ENCODE results near the gene LIPM.

DNA sequence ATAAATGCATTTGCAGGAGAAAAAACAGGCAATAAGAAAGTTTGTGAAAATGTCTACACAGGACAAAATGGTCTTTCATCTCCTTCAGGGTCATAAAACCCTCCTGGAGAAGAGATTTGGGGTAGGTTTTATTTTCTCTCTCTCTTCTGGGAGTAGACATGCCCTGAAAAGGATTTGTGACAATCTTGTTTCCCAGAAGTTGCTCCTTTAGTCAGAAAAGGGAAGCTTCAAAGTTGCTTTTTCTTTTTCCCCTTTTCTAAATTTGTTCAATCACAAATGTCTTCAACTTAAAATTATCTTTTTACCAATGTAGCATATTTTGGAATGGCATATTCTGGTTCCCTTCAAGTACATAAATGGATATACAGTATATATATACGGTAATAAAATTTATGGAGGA, 58.5 kb downstream of the LIPM start:
- TF ChIP-seq, protein P1, sequence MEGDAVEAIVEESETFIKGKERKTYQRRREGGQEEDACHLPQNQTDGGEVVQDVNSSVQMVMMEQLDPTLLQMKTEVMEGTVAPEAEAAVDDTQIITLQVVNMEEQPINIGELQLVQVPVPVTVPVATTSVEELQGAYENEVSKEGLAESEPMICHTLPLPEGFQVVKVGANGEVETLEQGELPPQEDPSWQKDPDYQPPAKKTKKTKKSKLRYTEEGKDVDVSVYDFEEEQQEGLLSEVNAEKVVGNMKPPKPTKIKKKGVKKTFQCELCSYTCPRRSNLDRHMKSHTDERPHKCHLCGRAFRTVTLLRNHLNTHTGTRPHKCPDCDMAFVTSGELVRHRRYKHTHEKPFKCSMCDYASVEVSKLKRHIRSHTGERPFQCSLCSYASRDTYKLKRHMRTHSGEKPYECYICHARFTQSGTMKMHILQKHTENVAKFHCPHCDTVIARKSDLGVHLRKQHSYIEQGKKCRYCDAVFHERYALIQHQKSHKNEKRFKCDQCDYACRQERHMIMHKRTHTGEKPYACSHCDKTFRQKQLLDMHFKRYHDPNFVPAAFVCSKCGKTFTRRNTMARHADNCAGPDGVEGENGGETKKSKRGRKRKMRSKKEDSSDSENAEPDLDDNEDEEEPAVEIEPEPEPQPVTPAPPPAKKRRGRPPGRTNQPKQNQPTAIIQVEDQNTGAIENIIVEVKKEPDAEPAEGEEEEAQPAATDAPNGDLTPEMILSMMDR (IDR thresholded peaks at IDR 0.05) = no peak
- TF ChIP-seq POLR2A (IDR thresholded peaks at IDR 0.05) = no peak
- TF ChIP-seq POLR2AphosphoS5 (IDR thresholded peaks at IDR 0.05) = no peak
